AG09309 (cell line): ENCODE measurements around the gene GXYLT2.

ENCODE experiments used
- DNase-seq: peaks from one replicate; pipeline ENCODE4 v3.0.0-alpha.2; 2010; ENCODE audit warnings: low read depth
- H3K4me3 ChIP-seq: 2 replicates; pipeline ENCODE4 v1.5.1; 2011; ENCODE audit warnings: mild to moderate bottlenecking, low read depth, low read length, moderate library complexity; ENCODE audit not compliant: control insufficient read depth
- TF ChIP-seq, protein P1 (sequence below): IDR thresholded peaks from 2 replicates; pipeline ENCODE4 v1.5.1; 2011; ENCODE audit warnings: mild to moderate bottlenecking, low read depth, low read length, inconsistent platforms; ENCODE audit not compliant: insufficient read depth, control insufficient read depth; ENCODE audit errors: missing control alignments

Gene GXYLT2, protein sequence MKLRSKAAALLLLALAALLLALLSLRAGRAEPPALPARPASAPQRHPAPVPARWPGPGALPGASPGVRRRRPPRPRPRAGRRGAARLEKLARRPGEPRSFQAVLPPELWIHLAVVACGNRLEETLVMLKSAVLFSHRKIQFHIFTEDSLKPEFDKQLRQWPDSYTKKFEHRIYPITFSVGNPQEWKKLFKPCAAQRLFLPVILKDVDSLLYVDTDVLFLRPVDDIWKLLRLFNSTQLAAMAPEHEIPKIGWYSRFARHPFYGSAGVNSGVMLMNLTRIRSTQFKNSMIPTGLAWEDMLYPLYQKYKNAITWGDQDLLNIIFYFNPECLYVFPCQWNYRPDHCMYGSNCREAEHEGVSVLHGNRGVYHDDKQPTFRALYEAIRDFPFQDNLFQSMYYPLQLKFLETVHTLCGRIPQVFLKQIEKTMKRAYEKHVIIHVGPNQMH

DNA sequence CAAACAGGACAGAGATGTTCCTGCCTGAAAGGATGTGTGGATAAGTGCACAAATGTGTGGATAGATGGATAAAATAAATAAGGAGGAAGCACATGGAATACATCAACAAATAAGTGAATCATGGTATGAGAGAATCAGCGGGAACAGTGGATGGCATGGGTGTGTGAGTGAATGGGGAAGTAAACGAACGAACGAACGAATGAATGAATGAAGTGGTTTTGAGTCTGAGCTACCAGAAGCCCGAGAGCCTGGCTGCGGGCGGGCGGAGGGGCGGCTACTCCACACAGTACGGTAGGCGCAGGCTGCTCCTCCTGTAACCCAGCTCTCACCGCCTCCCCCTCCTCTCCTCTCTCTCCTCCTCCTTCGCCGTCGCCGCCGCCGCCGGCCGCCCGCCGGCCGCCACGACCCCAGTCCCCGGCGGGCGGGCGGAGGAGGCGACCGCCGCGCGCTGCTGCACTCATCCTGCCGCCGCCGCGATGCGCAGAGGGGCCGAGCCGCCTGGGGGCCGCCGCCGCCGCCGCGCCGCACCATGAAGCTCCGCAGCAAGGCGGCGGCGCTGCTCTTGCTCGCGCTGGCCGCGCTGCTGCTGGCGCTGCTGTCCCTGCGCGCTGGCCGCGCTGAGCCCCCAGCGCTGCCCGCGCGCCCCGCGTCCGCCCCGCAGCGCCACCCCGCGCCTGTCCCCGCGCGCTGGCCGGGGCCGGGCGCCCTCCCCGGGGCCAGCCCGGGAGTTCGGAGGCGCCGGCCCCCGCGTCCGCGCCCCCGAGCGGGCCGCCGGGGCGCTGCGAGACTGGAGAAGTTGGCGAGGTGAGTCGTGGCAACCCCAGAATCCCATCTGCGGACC lies at the start of gene GXYLT2:
TSS of gene GXYLT2 (plus strand) at position 342 of the 841 bp plus-strand sequence. CDS start at position 530, 188 bp downstream.
- DNase-seq = no peak
- H3K4me3 ChIP-seq = peak within 1 kb of the TSS; percentile 50
- TF ChIP-seq, protein P1, sequence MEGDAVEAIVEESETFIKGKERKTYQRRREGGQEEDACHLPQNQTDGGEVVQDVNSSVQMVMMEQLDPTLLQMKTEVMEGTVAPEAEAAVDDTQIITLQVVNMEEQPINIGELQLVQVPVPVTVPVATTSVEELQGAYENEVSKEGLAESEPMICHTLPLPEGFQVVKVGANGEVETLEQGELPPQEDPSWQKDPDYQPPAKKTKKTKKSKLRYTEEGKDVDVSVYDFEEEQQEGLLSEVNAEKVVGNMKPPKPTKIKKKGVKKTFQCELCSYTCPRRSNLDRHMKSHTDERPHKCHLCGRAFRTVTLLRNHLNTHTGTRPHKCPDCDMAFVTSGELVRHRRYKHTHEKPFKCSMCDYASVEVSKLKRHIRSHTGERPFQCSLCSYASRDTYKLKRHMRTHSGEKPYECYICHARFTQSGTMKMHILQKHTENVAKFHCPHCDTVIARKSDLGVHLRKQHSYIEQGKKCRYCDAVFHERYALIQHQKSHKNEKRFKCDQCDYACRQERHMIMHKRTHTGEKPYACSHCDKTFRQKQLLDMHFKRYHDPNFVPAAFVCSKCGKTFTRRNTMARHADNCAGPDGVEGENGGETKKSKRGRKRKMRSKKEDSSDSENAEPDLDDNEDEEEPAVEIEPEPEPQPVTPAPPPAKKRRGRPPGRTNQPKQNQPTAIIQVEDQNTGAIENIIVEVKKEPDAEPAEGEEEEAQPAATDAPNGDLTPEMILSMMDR = no peak

DNA sequence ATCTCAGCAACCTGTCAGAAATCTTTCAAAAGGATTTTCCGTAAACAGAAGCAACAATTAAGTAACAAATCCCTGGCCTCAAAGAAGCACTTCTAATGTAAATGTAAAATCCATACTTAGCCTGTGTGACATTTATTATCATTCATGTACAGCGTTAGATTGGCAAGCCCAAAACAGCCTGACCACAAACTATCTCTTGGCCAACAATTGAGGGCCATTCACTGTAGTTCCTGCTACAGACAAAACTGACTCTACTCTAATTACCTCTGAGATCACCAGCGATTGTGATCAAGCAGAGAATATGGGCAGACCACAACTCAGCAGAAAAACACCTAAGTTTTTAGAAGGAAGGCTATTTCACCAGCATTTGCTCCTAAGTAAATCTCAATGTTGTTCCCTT lies 48.8 kb upstream of the GXYLT2 start:
- no peak overlapping the region for H3K4me3 ChIP-seq
- TF ChIP-seq, protein P1 = no peak
- DNase-seq = no peak

- no peak for DNase-seq
- no peak overlapping the region for H3K4me3 ChIP-seq
- TF ChIP-seq, protein P1 = no peak
Observed at GRCh38 chr3:72844436-72844993, 43.3 kb upstream of the GXYLT2 start.

GRCh38 chr3:72846166-72846565 lies 41.7 kb upstream of the GXYLT2 start:
- DNase-seq = no peak
- TF ChIP-seq, protein P1 = no peak
- no peak overlapping the region for H3K4me3 ChIP-seq

- no peak for DNase-seq
- TF ChIP-seq, protein P1 = no peak
Observed at GRCh38 chr3:72847282-72847681, 40.6 kb upstream of the GXYLT2 start.

GRCh38 chr3:72847751-72848702 lies 39.8 kb upstream of the GXYLT2 start, which contains the start of gene SHQ1:
Gene SHQ1, minus strand, starts transcription at chr3:72848445. Its CDS starts 105 bp downstream, at chr3:72848340.
- TF ChIP-seq, protein P1 = no peak
- peak; percentile 69 for DNase-seq
- peak within 1 kb of the TSS; percentile 76 for H3K4me3 ChIP-seq

More at GRCh38 chr3:72847282-72847681, 40.6 kb upstream of the GXYLT2 start:
- peak overlapping the region; percentile 76 for H3K4me3 ChIP-seq
